ENCODE data around the gene CCNL2. TPM values are rescaled to one million over a fixed set of nuclear protein-coding genes. Genes with fewer than 3 reads are reported as not detected.

CCNL2 gene
- total RNA-seq, 1 experiment from 2014 or later, result 142 TPM

DNA sequence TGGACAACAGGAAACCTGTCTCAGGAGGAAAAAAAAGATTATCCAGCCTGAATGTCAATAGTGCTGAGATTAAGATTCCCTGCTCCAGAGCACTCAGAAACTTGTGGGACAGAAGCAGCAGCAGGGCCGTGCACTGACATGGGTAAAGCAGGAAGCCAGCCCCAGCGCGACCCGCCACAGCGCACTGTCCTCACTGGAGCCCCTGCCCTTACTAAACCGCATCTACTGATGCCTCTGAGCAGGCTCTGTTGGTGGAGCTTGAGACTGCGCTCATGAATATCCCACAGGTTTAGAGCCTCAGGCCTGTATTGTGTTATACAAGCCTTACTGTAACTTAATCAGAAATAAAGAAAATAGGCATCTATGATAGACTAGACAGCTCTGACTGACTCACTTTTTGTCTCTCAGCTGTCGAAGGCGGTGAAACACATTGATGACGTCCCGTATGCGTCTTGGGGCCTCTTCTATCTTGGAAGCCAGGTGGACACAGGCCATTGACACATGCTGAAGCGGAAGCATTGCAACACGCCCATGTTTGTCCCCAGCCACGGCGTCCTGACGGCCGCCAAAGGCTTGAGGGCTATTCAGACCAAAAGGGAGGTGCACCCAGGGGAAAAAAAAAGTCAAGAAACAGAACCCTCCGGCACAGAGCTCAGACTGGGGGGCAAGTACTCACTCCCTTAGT, 1.2 kb downstream of the CCNL2 start:
- Mint-ChIP-seq H3K27ac (peak overlapping the region; percentile 93), H3K36me3 (peaks cover 63% of the 10 kb centered on the region), H3K4me3 (peak overlapping the region; percentile 85), H3K4me1 (peaks cover 31% of the 10 kb centered on the region), H3K27me3 (ENCODE audit: low read depth) (no peaks in the 10 kb centered on the region), H3K9me3 (no peaks in the 10 kb centered on the region)
- no peak for ATAC-seq
- CTCF ChIA-PET, result no interaction called here
- no peak for DNase-seq (ENCODE audit: low spot score)
- TF ChIP-seq, protein P1, sequence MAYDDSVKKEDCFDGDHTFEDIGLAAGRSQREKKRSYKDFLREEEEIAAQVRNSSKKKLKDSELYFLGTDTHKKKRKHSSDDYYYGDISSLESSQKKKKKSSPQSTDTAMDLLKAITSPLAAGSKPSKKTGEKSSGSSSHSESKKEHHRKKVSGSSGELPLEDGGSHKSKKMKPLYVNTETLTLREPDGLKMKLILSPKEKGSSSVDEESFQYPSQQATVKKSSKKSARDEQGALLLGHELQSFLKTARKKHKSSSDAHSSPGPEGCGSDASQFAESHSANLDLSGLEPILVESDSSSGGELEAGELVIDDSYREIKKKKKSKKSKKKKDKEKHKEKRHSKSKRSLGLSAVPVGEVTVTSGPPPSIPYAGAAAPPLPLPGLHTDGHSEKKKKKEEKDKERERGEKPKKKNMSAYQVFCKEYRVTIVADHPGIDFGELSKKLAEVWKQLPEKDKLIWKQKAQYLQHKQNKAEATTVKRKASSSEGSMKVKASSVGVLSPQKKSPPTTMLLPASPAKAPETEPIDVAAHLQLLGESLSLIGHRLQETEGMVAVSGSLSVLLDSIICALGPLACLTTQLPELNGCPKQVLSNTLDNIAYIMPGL (CRISPR knock-in tag; IDR thresholded peaks at IDR 0.05), result no peak
- TF ChIP-seq, protein P2, sequence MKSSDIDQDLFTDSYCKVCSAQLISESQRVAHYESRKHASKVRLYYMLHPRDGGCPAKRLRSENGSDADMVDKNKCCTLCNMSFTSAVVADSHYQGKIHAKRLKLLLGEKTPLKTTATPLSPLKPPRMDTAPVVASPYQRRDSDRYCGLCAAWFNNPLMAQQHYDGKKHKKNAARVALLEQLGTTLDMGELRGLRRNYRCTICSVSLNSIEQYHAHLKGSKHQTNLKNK (CRISPR knock-in tag; IDR thresholded peaks at IDR 0.05), result no peak
- no peak for TF ChIP-seq ZBTB21 (CRISPR knock-in tag; IDR thresholded peaks at IDR 0.05; ENCODE audit: borderline replicate concordance)
- TF ChIP-seq, protein P3, sequence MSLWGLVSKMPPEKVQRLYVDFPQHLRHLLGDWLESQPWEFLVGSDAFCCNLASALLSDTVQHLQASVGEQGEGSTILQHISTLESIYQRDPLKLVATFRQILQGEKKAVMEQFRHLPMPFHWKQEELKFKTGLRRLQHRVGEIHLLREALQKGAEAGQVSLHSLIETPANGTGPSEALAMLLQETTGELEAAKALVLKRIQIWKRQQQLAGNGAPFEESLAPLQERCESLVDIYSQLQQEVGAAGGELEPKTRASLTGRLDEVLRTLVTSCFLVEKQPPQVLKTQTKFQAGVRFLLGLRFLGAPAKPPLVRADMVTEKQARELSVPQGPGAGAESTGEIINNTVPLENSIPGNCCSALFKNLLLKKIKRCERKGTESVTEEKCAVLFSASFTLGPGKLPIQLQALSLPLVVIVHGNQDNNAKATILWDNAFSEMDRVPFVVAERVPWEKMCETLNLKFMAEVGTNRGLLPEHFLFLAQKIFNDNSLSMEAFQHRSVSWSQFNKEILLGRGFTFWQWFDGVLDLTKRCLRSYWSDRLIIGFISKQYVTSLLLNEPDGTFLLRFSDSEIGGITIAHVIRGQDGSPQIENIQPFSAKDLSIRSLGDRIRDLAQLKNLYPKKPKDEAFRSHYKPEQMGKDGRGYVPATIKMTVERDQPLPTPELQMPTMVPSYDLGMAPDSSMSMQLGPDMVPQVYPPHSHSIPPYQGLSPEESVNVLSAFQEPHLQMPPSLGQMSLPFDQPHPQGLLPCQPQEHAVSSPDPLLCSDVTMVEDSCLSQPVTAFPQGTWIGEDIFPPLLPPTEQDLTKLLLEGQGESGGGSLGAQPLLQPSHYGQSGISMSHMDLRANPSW (CRISPR knock-in tag; conservative IDR thresholded peaks at IDR 0.05; ENCODE audit: low read depth), result no peak
- TF ChIP-seq ZNF396 (CRISPR knock-in tag; IDR thresholded peaks at IDR 0.05; ENCODE audit: borderline replicate concordance), result no peak
- TF ChIP-seq ZNF263 (CRISPR knock-in tag; IDR thresholded peaks at IDR 0.05; ENCODE audit: low read depth), result no peak
- POLR2A ChIA-PET, result no interaction called here

DNA sequence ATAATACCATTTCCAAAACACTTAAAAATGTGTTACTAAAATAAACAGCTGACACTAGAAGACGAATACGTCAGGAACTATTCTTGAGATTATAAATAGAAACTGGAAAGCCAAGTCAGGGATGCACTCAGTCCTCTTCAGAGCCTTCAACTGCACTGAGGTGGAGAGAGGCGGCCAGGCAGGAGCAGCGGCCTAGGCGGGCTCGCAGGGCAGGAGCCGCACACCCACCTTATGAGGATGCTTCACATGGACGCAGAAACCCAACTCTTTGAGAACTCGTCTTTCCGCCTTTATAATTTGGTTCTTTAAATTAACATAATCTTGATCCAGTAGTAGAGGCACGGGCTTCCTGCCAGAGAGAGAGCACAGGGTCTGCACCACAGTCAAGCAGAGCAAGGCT, 4.0 kb downstream of the CCNL2 start:
- TF ChIP-seq IRF2 (CRISPR knock-in tag; IDR thresholded peaks at IDR 0.05; ENCODE audit: borderline replicate concordance, low read depth) (no peak), HMGA2 (CRISPR knock-in tag; IDR thresholded peaks at IDR 0.05) (no peak), ESRRA (CRISPR knock-in tag; IDR thresholded peaks at IDR 0.05; ENCODE audit: borderline replicate concordance) (no peak), CREM (CRISPR knock-in tag; IDR thresholded peaks at IDR 0.05) (no peak), GTF2I (CRISPR knock-in tag; conservative IDR thresholded peaks at IDR 0.05) (no peak), MXD4 (CRISPR knock-in tag; IDR thresholded peaks at IDR 0.05; ENCODE audit: borderline replicate concordance) (no peak), GABPB1 (CRISPR knock-in tag; IDR thresholded peaks at IDR 0.05) (no peak)
- TF ChIP-seq, protein P4, sequence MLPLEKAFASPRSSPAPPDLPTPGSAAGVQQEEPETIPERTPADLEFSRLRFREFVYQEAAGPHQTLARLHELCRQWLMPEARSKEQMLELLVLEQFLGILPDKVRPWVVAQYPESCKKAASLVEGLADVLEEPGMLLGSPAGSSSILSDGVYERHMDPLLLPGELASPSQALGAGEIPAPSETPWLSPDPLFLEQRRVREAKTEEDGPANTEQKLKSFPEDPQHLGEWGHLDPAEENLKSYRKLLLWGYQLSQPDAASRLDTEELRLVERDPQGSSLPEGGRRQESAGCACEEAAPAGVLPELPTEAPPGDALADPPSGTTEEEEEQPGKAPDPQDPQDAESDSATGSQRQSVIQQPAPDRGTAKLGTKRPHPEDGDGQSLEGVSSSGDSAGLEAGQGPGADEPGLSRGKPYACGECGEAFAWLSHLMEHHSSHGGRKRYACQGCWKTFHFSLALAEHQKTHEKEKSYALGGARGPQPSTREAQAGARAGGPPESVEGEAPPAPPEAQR (CRISPR knock-in tag; IDR thresholded peaks at IDR 0.05), result no peak
- TF ChIP-seq, protein P5, sequence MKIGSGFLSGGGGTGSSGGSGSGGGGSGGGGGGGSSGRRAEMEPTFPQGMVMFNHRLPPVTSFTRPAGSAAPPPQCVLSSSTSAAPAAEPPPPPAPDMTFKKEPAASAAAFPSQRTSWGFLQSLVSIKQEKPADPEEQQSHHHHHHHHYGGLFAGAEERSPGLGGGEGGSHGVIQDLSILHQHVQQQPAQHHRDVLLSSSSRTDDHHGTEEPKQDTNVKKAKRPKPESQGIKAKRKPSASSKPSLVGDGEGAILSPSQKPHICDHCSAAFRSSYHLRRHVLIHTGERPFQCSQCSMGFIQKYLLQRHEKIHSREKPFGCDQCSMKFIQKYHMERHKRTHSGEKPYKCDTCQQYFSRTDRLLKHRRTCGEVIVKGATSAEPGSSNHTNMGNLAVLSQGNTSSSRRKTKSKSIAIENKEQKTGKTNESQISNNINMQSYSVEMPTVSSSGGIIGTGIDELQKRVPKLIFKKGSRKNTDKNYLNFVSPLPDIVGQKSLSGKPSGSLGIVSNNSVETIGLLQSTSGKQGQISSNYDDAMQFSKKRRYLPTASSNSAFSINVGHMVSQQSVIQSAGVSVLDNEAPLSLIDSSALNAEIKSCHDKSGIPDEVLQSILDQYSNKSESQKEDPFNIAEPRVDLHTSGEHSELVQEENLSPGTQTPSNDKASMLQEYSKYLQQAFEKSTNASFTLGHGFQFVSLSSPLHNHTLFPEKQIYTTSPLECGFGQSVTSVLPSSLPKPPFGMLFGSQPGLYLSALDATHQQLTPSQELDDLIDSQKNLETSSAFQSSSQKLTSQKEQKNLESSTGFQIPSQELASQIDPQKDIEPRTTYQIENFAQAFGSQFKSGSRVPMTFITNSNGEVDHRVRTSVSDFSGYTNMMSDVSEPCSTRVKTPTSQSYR (CRISPR knock-in tag; IDR thresholded peaks at IDR 0.05), result no peak
- TF ChIP-seq, protein P3 (CRISPR knock-in tag; conservative IDR thresholded peaks at IDR 0.05; ENCODE audit: low read depth), result no peak
- Mint-ChIP-seq H3K27ac (peak overlapping the region; percentile 3; the same call in 1 of the 2 replicates), H3K36me3 (peaks cover 71% of the 10 kb centered on the region), H3K27me3 (ENCODE audit: low read depth) (no peaks in the 10 kb centered on the region), H3K4me1 (peaks cover 8% of the 10 kb centered on the region), H3K9me3 (no peaks in the 10 kb centered on the region), H3K4me3 (no peak overlapping the region)
- CTCF ChIA-PET, result interaction anchor here (0.8 kb wide), 1 partner anchor 46 kb away, joined by 3 read pairs; no protein-coding TSS in a partner anchor
- POLR2A ChIA-PET, result no interaction called here
- no peak for DNase-seq (ENCODE audit: low spot score)
- no peak for ATAC-seq

All from WTC11 (cell line).